Hepatocyte (in vitro differentiated cells): ENCODE data around the gene C1orf122.

Source experiments
- EZH2 ChIP-seq: fragments of 200-600 bp; sonication (generic); IDR thresholded peaks from 2 replicates; pipeline ENCODE4 v1.6.1; 2016; ENCODE audit warnings: antibody characterized with exemption, mild to moderate bottlenecking, borderline replicate concordance
- TF ChIP-seq, protein P1 (sequence below): fragments of 200-600 bp; sonication (generic); IDR thresholded peaks from 2 replicates; pipeline ENCODE4 v1.5.1; 2016; ENCODE audit warnings: antibody characterized with exemption, mild to moderate bottlenecking; ENCODE audit not compliant: poor library complexity

DNA sequence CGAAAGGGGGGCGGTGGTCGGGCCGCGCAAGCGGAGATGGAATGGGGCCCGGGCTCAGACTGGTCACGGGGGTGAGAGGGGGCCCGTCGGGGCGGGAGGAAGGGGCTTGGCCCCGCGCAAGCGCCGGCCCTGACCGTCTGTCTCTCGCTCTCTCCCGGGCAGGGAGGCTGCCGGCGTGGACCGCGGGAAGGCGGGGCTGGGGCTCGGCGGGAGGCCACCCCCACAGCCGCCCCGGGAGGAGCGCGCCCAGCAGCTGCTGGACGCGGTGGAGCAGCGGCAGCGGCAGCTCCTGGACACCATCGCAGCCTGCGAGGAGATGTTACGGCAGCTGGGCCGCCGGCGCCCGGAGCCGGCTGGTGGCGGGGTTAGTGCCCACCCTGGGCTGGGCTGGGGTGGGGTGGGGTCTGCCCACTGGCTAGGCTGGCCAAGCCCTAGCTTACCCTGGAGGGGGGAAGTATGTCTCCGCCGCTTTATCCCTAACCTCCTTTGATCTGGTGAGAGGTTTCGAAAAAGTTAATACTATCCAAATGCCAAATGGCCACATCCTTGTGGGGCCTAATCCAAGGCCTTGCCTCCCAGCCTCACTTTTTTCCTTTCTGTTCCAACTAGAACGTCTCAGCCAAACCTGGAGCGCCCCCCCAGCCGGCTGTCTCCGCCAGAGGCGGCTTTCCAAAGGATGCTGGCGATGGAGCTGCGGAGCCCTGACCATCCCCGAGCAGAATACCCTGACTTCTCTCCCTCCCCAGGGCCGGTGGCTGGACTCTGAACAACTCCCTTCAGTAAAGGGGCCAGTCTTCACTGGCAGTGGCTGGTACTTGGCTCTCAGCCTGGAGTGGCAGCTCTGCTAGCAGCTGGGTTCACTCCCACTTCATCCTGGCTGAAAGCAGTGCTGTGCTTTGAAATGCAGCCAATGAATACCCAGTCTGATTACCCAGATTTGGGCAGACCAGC is 1.1 kb downstream of the C1orf122 start:
- TF ChIP-seq, protein P1, sequence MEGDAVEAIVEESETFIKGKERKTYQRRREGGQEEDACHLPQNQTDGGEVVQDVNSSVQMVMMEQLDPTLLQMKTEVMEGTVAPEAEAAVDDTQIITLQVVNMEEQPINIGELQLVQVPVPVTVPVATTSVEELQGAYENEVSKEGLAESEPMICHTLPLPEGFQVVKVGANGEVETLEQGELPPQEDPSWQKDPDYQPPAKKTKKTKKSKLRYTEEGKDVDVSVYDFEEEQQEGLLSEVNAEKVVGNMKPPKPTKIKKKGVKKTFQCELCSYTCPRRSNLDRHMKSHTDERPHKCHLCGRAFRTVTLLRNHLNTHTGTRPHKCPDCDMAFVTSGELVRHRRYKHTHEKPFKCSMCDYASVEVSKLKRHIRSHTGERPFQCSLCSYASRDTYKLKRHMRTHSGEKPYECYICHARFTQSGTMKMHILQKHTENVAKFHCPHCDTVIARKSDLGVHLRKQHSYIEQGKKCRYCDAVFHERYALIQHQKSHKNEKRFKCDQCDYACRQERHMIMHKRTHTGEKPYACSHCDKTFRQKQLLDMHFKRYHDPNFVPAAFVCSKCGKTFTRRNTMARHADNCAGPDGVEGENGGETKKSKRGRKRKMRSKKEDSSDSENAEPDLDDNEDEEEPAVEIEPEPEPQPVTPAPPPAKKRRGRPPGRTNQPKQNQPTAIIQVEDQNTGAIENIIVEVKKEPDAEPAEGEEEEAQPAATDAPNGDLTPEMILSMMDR: no peak
- TF ChIP-seq EZH2: no peak
